Progenitor cell of endocrine pancreas (in vitro differentiated cells): ENCODE measurements around the gene RASAL1. TPM values are rescaled to one million over a fixed set of nuclear protein-coding genes. Genes with fewer than 3 reads are reported as not detected.

Source experiments
- DNase-seq: peaks from one replicate; pipeline ENCODE4 v3.0.0; 2021; ENCODE audit warnings: low spot score; ENCODE audit not compliant: unreplicated experiment
- H3K27ac Mint-ChIP-seq: 2 replicates; pipeline ENCODE4 v1.8.0; 2021; ENCODE audit warnings: mild to moderate bottlenecking, moderate library complexity, mixed read lengths
- H3K27me3 Mint-ChIP-seq: 2 replicates; pipeline ENCODE4 v1.8.0; 2021; ENCODE audit warnings: mixed read lengths
- H3K36me3 Mint-ChIP-seq: 2 replicates; pipeline ENCODE4 v1.8.0; 2022; ENCODE audit warnings: mixed read lengths; ENCODE audit not compliant: insufficient read depth
- H3K4me1 Mint-ChIP-seq: 2 replicates; pipeline ENCODE4 v1.8.0; 2021; ENCODE audit warnings: low read depth, mixed read lengths
- H3K4me3 Mint-ChIP-seq: 2 replicates; pipeline ENCODE4 v1.8.0; 2021; ENCODE audit warnings: low read depth, mild to moderate bottlenecking, moderate library complexity, mixed read lengths
- H3K9me3 Mint-ChIP-seq: 2 replicates; pipeline ENCODE4 v1.8.0; 2021; ENCODE audit warnings: low read depth, mixed read lengths
- total RNA-seq: library from RNA; stranded (reverse); gene quantifications from 2 replicates; pipeline ENCODE4 v1.2.1, GENCODE V29; 2021
- TF ChIP-seq, protein P1 (sequence below): fragments of 200-600 bp; sonication (generic); IDR thresholded peaks from one replicate; pipeline ENCODE4 v1.5.0; 2021; ENCODE audit warnings: antibody characterized with exemption, mild to moderate bottlenecking; ENCODE audit not compliant: unreplicated experiment

Gene RASAL1
- total RNA-seq, 1 donor from 2014 or later = 0.46 TPM

DNA sequence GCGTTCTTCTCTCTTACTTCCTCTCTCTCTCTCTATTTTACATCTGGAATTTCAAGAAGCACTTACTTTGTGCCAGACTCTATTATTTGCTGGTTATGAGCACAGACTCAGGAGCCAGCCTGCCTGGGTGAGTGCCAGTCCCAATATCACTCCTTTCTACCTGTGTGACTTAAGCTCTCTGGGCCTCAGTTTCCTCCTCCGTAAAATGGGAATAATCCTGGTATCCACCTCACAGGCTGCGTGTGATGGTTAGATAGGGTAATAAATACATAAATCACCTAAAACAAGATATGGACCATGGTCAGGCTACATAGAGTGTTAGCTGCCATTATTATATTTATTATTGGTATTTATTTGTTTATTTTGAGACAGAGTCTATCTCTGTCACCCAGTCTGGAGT, 24.3 kb downstream of the RASAL1 start:
- no peak for DNase-seq
- Mint-ChIP-seq H3K27ac (no peak overlapping the region), H3K9me3 (no peaks in the 10 kb centered on the region), H3K27me3 (peaks cover 46% of the 10 kb centered on the region), H3K4me1 (no peaks in the 10 kb centered on the region), H3K36me3 (no peaks in the 10 kb centered on the region), H3K4me3 (no peak overlapping the region)
- TF ChIP-seq, protein P1, sequence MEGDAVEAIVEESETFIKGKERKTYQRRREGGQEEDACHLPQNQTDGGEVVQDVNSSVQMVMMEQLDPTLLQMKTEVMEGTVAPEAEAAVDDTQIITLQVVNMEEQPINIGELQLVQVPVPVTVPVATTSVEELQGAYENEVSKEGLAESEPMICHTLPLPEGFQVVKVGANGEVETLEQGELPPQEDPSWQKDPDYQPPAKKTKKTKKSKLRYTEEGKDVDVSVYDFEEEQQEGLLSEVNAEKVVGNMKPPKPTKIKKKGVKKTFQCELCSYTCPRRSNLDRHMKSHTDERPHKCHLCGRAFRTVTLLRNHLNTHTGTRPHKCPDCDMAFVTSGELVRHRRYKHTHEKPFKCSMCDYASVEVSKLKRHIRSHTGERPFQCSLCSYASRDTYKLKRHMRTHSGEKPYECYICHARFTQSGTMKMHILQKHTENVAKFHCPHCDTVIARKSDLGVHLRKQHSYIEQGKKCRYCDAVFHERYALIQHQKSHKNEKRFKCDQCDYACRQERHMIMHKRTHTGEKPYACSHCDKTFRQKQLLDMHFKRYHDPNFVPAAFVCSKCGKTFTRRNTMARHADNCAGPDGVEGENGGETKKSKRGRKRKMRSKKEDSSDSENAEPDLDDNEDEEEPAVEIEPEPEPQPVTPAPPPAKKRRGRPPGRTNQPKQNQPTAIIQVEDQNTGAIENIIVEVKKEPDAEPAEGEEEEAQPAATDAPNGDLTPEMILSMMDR = no peak

DNA sequence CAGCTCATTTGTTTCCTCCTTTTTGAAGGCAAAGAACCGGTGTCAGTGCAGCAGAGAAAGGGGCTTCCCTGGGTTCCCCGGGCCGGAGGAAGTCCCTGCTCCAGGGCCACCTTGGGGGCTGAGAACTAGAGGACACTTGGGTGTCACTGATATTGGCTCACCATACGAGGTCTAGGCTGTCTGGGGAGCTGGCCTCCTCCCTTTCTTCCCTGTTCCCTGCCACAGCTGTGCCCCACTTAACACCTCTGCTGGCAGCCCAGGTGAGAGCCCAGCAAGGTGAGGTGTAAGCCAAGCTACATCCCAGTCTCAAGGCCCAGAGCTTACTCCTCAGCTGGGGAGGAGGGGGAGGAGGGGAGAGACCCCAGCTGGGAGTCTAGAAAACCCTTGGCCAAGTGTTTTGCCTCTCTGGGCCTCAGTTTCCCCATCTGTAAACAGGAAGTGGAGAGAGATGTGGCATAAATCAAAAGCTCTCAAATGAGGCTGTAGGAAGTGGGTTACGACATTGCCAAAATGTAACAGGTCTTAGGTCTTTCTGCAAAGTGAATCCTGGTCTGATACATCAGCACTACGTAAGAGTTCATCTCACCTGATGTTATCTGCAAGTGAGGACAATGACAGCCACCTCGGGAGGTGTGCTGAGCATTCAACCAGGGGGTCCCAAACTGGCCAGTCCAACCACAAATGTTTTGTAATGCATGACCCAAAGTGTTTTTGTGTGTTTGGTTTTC, 25.5 kb downstream of the RASAL1 start:
- Mint-ChIP-seq H3K9me3 (no peaks in the 10 kb centered on the region), H3K36me3 (no peaks in the 10 kb centered on the region), H3K27me3 (peaks cover 54% of the 10 kb centered on the region), H3K27ac (no peak overlapping the region), H3K4me3 (no peak overlapping the region), H3K4me1 (no peaks in the 10 kb centered on the region)
- TF ChIP-seq, protein P1 = no peak
- DNase-seq = no peak

DNA sequence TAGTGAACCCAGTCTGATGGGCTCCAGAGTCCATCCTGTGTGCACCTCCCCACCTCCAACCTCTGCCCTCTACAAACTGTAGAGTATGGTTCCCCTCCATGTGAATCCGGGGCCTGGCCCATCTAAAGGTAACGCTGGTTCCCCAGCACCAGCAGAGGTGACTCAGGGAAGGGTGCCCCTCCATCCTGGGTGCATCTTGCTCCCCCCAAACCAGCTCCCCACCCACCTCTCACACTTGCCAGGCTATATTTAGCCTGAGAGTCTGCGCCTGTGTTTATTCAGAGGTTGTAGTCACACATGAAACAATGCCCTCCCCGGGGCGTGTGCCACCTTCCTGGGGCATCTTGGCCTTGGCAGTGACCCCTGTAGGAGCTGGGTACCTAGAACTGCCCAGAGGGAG, 26.2 kb downstream of the RASAL1 start:
- H3K9me3 Mint-ChIP-seq = no peaks in the 10 kb centered on the region
- H3K4me1 Mint-ChIP-seq = no peaks in the 10 kb centered on the region
- TF ChIP-seq, protein P1 = no peak
- H3K4me3 Mint-ChIP-seq = no peak overlapping the region
- no peak overlapping the region for H3K27ac Mint-ChIP-seq
- DNase-seq = no peak
- H3K36me3 Mint-ChIP-seq = no peaks in the 10 kb centered on the region
- H3K27me3 Mint-ChIP-seq = peaks cover 59% of the 10 kb centered on the region

DNA sequence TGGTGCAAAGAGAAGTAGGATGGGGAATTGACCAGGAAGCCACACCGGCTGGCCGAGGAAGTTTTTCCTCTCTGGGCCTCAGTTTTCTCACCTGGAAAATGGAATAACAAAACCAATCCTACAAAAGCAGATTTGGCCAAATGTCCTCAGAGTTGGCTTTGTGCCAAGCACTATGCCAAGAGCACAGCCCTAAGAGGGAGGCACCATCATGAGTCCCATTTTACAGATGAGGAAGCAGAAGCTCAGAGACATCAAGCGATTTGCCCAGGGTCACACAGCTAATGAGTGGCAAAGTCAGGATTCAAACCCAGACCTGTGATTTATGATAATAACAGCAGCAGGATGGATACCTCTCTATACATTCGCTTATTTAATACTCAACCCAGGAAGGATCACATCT, 27.3 kb downstream of the RASAL1 start:
- no peak overlapping the region for H3K27ac Mint-ChIP-seq
- no peaks in the 10 kb centered on the region for H3K9me3 Mint-ChIP-seq
- DNase-seq = no peak
- peaks cover 56% of the 10 kb centered on the region for H3K27me3 Mint-ChIP-seq
- H3K4me1 Mint-ChIP-seq = no peaks in the 10 kb centered on the region
- TF ChIP-seq, protein P1 = no peak
- no peaks in the 10 kb centered on the region for H3K36me3 Mint-ChIP-seq
- no peak overlapping the region for H3K4me3 Mint-ChIP-seq

DNA sequence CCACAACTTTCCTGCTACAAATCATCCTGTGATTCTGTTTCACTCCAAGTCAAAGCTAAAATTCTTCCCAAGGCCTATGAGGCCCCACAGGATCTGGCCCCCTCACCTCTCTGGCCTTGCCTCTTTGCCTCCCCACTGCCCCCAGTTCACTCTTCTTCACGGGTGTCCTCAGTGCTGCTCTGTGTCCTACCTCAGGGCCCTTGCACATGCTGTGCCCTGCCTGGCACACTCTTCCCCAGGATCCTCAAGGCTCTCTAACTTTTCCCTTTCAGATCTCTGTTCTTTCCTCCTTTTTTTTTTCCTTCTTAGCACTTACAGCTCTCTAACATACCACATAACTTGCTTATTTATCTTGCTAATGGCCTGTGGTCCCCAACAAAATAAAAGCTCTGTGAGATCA, 29.2 kb downstream of the RASAL1 start:
- no peaks in the 10 kb centered on the region for H3K9me3 Mint-ChIP-seq
- H3K36me3 Mint-ChIP-seq = no peaks in the 10 kb centered on the region
- no peaks in the 10 kb centered on the region for H3K4me1 Mint-ChIP-seq
- no peak overlapping the region for H3K4me3 Mint-ChIP-seq
- TF ChIP-seq, protein P1 = no peak
- no peak for DNase-seq
- peaks cover 53% of the 10 kb centered on the region for H3K27me3 Mint-ChIP-seq
- no peak overlapping the region for H3K27ac Mint-ChIP-seq
